Gastroesophageal sphincter (tissue), 3 donors: Measurements from ENCODE around the gene FAHD1.

Source experiments
- CTCF ChIP-seq, 4 experiments: fragments of 200-600 bp in 2 of 4; fragments of 450-650 bp in 2 of 4; sonication (generic) in 1 of 4; IDR thresholded peaks; one replicate each; pipeline ENCODE4 v1.5.1; 2017 to 2019; ENCODE audit warnings: antibody characterized with exemption in 4 of 4, mild to moderate bottlenecking in 2 of 4, moderate library complexity in 2 of 4
- POLR2A ChIP-seq, 2 donors: fragments of 450-650 bp; IDR thresholded peaks; one replicate each; pipeline ENCODE4 v1.6.1; 2017; ENCODE audit warnings: antibody characterized with exemption in 2 of 2, mild to moderate bottlenecking in 2 of 2, moderate library complexity in 1 of 2
- POLR2AphosphoS5 ChIP-seq: sonication (generic); formaldehyde crosslinking; IDR thresholded peaks from one replicate; pipeline ENCODE4 v1.6.1; 2017; ENCODE audit warnings: antibody characterized with exemption

GRCh38 chr16:1831186-1832075 is 4.4 kb downstream of the FAHD1 start:
- TF ChIP-seq CTCF (IDR thresholded peaks at IDR 0.05) (no peak), POLR2AphosphoS5 (no peak), POLR2A (IDR thresholded peaks at IDR 0.05) (no peak)
